ENCODE data around the gene SMC6. TPM values are rescaled to one million over a fixed set of nuclear protein-coding genes. Genes with fewer than 3 reads are reported as not detected.
A peak's percentile ranks its signal among the peaks of the same experiment; 100 is the strongest.

Gene SMC6
- total RNA-seq, 1 donor from 2014 or later, result 8.5 TPM

GRCh38 chr2:17620280-17620679 lies 133.3 kb downstream of the SMC6 start:
- no peak for DNase-seq (ENCODE audit: low spot score)
- peak; percentile 19 for ATAC-seq

GRCh38 chr2:17617955-17618354 lies 135.7 kb downstream of the SMC6 start:
- no peak for DNase-seq (ENCODE audit: low spot score)
- no peak for ATAC-seq

- no peak for ATAC-seq
- no peak for DNase-seq (ENCODE audit: low spot score)
Measured at GRCh38 chr2:17617516-17617915, 136.1 kb downstream of the SMC6 start.

GRCh38 chr2:17616405-17616804 lies 137.2 kb downstream of the SMC6 start:
- DNase-seq (ENCODE audit: low spot score) (no peak), ATAC-seq (no peak)

GRCh38 chr2:17615728-17616351 lies 137.8 kb downstream of the SMC6 start:
- DNase-seq (ENCODE audit: low spot score) (no peak), ATAC-seq (no peak)

- no peak for DNase-seq (ENCODE audit: low spot score)
- ATAC-seq, result no peak
Measured at GRCh38 chr2:17615147-17615546, 138.5 kb downstream of the SMC6 start.

GRCh38 chr2:17614174-17614930 lies 139.3 kb downstream of the SMC6 start:
- ATAC-seq, result no peak
- no peak for DNase-seq (ENCODE audit: low spot score)

Other genes starting within 250 kb of the SMC6 start
- gene RAD51AP2, start 235.4 kb downstream of the SMC6 start, total RNA-seq, result 0.30 TPM
- 11.9 TPM for gene VSNL1, start 213.1 kb downstream of the SMC6 start, total RNA-seq
- gene GEN1, start 328 bp upstream of the SMC6 start, total RNA-seq, result 5.8 TPM
- not detected for gene MSGN1, start 62.6 kb upstream of the SMC6 start, total RNA-seq
- 4.7 TPM for gene KCNS3, start 124.9 kb upstream of the SMC6 start, total RNA-seq

All from left lobe of liver (tissue), 2 donors.